ENCODE measurements around the gene FAM181A. TPM values are rescaled to one million over a fixed set of nuclear protein-coding genes. Genes with fewer than 3 reads are reported as not detected.

FAM181A gene
- total and polyA plus RNA-seq, 7 experiments from 2014 or later: not detected

- Mint-ChIP-seq H3K9me3 (no peaks in the 10 kb centered on the region), H3K27ac (peak overlapping the region in 2 of 9 donors; percentile 75 to 100), H3K36me3 (peaks cover 0 to 41% (median 0%) of the 10 kb centered on the region in 5 donors), H3K4me1 (peaks cover 35 to 96% (median 52%) of the 10 kb centered on the region in 7 donors), H3K27me3 (no peaks in the 10 kb centered on the region), H3K4me3 (peak overlapping the region in 5 of 10 donors; percentile 56 to 90 (median 75))
- Histone ChIP-seq H3K4me3 (ENCODE audit: low read length) (peak overlapping the region; percentile 34), H3K27ac (ENCODE audit: low read depth, low read length) (no peak overlapping the region), H3K4me1 (ENCODE audit: control insufficient read depth in 2 of 2, insufficient read depth in 2 of 2, low read length in 2 of 2) (peaks cover 45 to 61% of the 10 kb centered on the region in 2 donors), H3K36me3 (ENCODE audit: control insufficient read depth in 2 of 3, insufficient read depth in 3 of 3, low read length in 3 of 3) (no peaks in the 10 kb centered on the region), H3K27me3 (ENCODE audit: control insufficient read depth in 2 of 2, insufficient read depth in 2 of 2, low read length in 2 of 2) (no peaks in the 10 kb centered on the region), H3K9me3 (ENCODE audit: control insufficient read depth in 2 of 3, low read length in 3 of 3) (no peaks in the 10 kb centered on the region)
- ATAC-seq: no peak
- ChIA-PET POLR2A (interaction anchor here (1.2 to 1.8 kb wide), 3 partner anchors 10 to 22 kb away, joined by 3 to 5 read pairs (median 4); partner anchors contain the start of gene ASB2), CTCF (interaction anchor here (0.7 kb wide), 1 partner anchor 11 kb away, joined by 3 read pairs; no protein-coding TSS in a partner anchor)
- intact Hi-C loops (cut with micrococcal nuclease): loop anchor here (2.0 kb wide), 1 partner anchor 16 kb away; no protein-coding TSS in a partner anchor
- no peak for DNase-seq
Measured at GRCh38 chr14:93954516-93954830, 27.3 kb downstream of the FAM181A start.

GRCh38 chr14:93954900-93955849, 28.0 kb downstream of the FAM181A start:
- H3K4me1 Mint-ChIP-seq: peaks cover 42 to 97% (median 59%) of the 10 kb centered on the region in 7 donors
- peak overlapping the region in 6 of 9 donors; percentile 1 to 100 (median 66) for H3K27ac Mint-ChIP-seq
- peak overlapping the region in 9 of 10 donors; percentile 20 to 90 (median 58) for H3K4me3 Mint-ChIP-seq

GRCh38 chr14:93955850-93956481, 28.8 kb downstream of the FAM181A start:
- peak overlapping the region; percentile 52 for H3K4me3 ChIP-seq (ENCODE audit: low read length)
- H3K9me3 ChIP-seq (ENCODE audit: control insufficient read depth in 2 of 3, low read length in 3 of 3): no peaks in the 10 kb centered on the region
- ChIA-PET POLR2A (interaction anchor here (1.1 to 1.8 kb wide), 5 partner anchors 12 to 26 kb away, joined by 3 to 5 read pairs (median 3); partner anchors contain the start of gene ASB2), CTCF (interaction anchor here (0.9 to 2.3 kb wide), 3 partner anchors 13 to 20 kb away, joined by 3 to 11 read pairs (median 4); no protein-coding TSS in a partner anchor)
- H3K4me1 ChIP-seq (ENCODE audit: control insufficient read depth in 2 of 2, insufficient read depth in 2 of 2, low read length in 2 of 2): peaks cover 57 to 76% of the 10 kb centered on the region in 2 donors
- no peaks in the 10 kb centered on the region for H3K9me3 Mint-ChIP-seq
- no peaks in the 10 kb centered on the region for H3K36me3 ChIP-seq (ENCODE audit: control insufficient read depth in 2 of 3, insufficient read depth in 3 of 3, low read length in 3 of 3)
- H3K36me3 Mint-ChIP-seq: peaks cover 0 to 29% (median 0%) of the 10 kb centered on the region in 5 donors
- no peak overlapping the region for H3K27ac ChIP-seq (ENCODE audit: low read depth, low read length)
- intact Hi-C loops (cut with micrococcal nuclease): loop anchor here (2.0 to 5.0 kb wide), 4 partner anchors 15 to 221 kb away; partner anchors contain the start of gene PPP4R4 (in 1 of the 2)
- H3K4me1 Mint-ChIP-seq: peaks cover 48 to 96% (median 67%) of the 10 kb centered on the region in 7 donors
- no peaks in the 10 kb centered on the region for H3K27me3 Mint-ChIP-seq
- DNase-seq: no peak
- H3K4me3 Mint-ChIP-seq: peak overlapping the region in 6 of 10 donors; percentile 25 to 90 (median 60)
- H3K27ac Mint-ChIP-seq: peak overlapping the region in 2 of 9 donors; percentile 28 to 100
- H3K27me3 ChIP-seq (ENCODE audit: control insufficient read depth in 2 of 2, insufficient read depth in 2 of 2, low read length in 2 of 2): no peaks in the 10 kb centered on the region
- no peak for ATAC-seq

More at GRCh38 chr14:93954900-93955849, 28.0 kb downstream of the FAM181A start:
- no peaks in the 10 kb centered on the region for H3K9me3 Mint-ChIP-seq
- no peak overlapping the region for H3K27ac ChIP-seq (ENCODE audit: low read depth, low read length)
- CTCF ChIA-PET: interaction anchor here (0.7 to 2.3 kb wide), 4 partner anchors 12 to 19 kb away, joined by 3 to 11 read pairs (median 4); no protein-coding TSS in a partner anchor
- H3K9me3 ChIP-seq (ENCODE audit: control insufficient read depth in 2 of 3, low read length in 3 of 3): no peaks in the 10 kb centered on the region
- no peaks in the 10 kb centered on the region for H3K36me3 ChIP-seq (ENCODE audit: control insufficient read depth in 2 of 3, insufficient read depth in 3 of 3, low read length in 3 of 3)
- peak overlapping the region; percentile 52 for H3K4me3 ChIP-seq (ENCODE audit: low read length)
- no peaks in the 10 kb centered on the region for H3K27me3 ChIP-seq (ENCODE audit: control insufficient read depth in 2 of 2, insufficient read depth in 2 of 2, low read length in 2 of 2)
- H3K27me3 Mint-ChIP-seq: no peaks in the 10 kb centered on the region
- POLR2A ChIA-PET: interaction anchor here (1.2 to 1.8 kb wide), 6 partner anchors 9 to 21 kb away, joined by 3 to 5 read pairs (median 4); partner anchors contain the start of gene ASB2
- H3K36me3 Mint-ChIP-seq: peaks cover 0 to 36% (median 0%) of the 10 kb centered on the region in 5 donors
- peaks cover 52 to 68% of the 10 kb centered on the region in 2 donors for H3K4me1 ChIP-seq (ENCODE audit: control insufficient read depth in 2 of 2, insufficient read depth in 2 of 2, low read length in 2 of 2)
- DNase-seq: peak in 1 of 9 donors; percentile 24
- ATAC-seq: peak; percentile 59
- intact Hi-C loops (cut with micrococcal nuclease): loop anchor here (2.0 to 5.0 kb wide), 4 partner anchors 16 to 222 kb away; partner anchors contain the start of gene PPP4R4 (in 1 of the 2)

GRCh38 chr14:93956514-93957332, 29.6 kb downstream of the FAM181A start:
- Mint-ChIP-seq H3K4me1 (peaks cover 53 to 98% (median 74%) of the 10 kb centered on the region in 7 donors), H3K36me3 (peaks cover 0 to 33% (median 0%) of the 10 kb centered on the region in 5 donors), H3K9me3 (no peaks in the 10 kb centered on the region), H3K27me3 (no peaks in the 10 kb centered on the region), H3K4me3 (peak overlapping the region in 7 of 10 donors; percentile 18 to 90 (median 33)), H3K27ac (peak overlapping the region in 5 of 9 donors; percentile 18 to 100 (median 54))
- ChIA-PET POLR2A (interaction anchor here (1.1 to 1.5 kb wide), 4 partner anchors 11 to 26 kb away, joined by 3 to 5 read pairs (median 3); no protein-coding TSS in a partner anchor), CTCF (interaction anchor here (0.8 to 2.3 kb wide), 2 partner anchors 14 to 17 kb away, joined by 4 to 11 read pairs; no protein-coding TSS in a partner anchor)
- H3K9me3 ChIP-seq (ENCODE audit: control insufficient read depth in 2 of 3, low read length in 3 of 3): no peaks in the 10 kb centered on the region
- intact Hi-C loops (cut with micrococcal nuclease): loop anchor here (5.0 kb wide), 3 partner anchors 46 to 221 kb away; partner anchors contain the start of gene PPP4R4 (in 1 of the 2)
- peaks cover 57 to 84% of the 10 kb centered on the region in 2 donors for H3K4me1 ChIP-seq (ENCODE audit: control insufficient read depth in 2 of 2, insufficient read depth in 2 of 2, low read length in 2 of 2)
- ATAC-seq (no peak), DNase-seq (no peak)
- H3K27ac ChIP-seq (ENCODE audit: low read depth, low read length): no peak overlapping the region
- H3K27me3 ChIP-seq (ENCODE audit: control insufficient read depth in 2 of 2, insufficient read depth in 2 of 2, low read length in 2 of 2): no peaks in the 10 kb centered on the region
- no peaks in the 10 kb centered on the region for H3K36me3 ChIP-seq (ENCODE audit: control insufficient read depth in 2 of 3, insufficient read depth in 3 of 3, low read length in 3 of 3)
- no peak overlapping the region for H3K4me3 ChIP-seq (ENCODE audit: low read length)

GRCh38 chr14:93957333-93957710, 30.2 kb downstream of the FAM181A start:
- no peak overlapping the region for H3K4me3 ChIP-seq (ENCODE audit: low read length)
- DNase-seq (no peak), ATAC-seq (no peak)
- H3K4me1 Mint-ChIP-seq: peaks cover 55 to 95% (median 78%) of the 10 kb centered on the region in 7 donors
- H3K27ac Mint-ChIP-seq: peak overlapping the region in 5 of 9 donors; percentile 18 to 100 (median 54)
- CTCF ChIA-PET: interaction anchor here (0.8 kb wide), 1 partner anchor 14 kb away, joined by 4 read pairs; no protein-coding TSS in a partner anchor
- no peaks in the 10 kb centered on the region for H3K9me3 Mint-ChIP-seq
- no peaks in the 10 kb centered on the region for H3K36me3 ChIP-seq (ENCODE audit: control insufficient read depth in 2 of 3, insufficient read depth in 3 of 3, low read length in 3 of 3)
- H3K4me1 ChIP-seq (ENCODE audit: control insufficient read depth in 2 of 2, insufficient read depth in 2 of 2, low read length in 2 of 2): peaks cover 58 to 90% of the 10 kb centered on the region in 2 donors
- no peaks in the 10 kb centered on the region for H3K9me3 ChIP-seq (ENCODE audit: control insufficient read depth in 2 of 3, low read length in 3 of 3)
- no peaks in the 10 kb centered on the region for H3K27me3 ChIP-seq (ENCODE audit: control insufficient read depth in 2 of 2, insufficient read depth in 2 of 2, low read length in 2 of 2)
- peaks cover 0 to 34% (median 0%) of the 10 kb centered on the region in 5 donors for H3K36me3 Mint-ChIP-seq
- H3K4me3 Mint-ChIP-seq: peak overlapping the region in 6 of 10 donors; percentile 25 to 90 (median 36)
- no peak overlapping the region for H3K27ac ChIP-seq (ENCODE audit: low read depth, low read length)
- POLR2A ChIA-PET: interaction anchor here (0.5 to 3.9 kb wide), 3 partner anchors 22 to 212 kb away, joined by 3 to 32 read pairs (median 3); no protein-coding TSS in a partner anchor
- intact Hi-C loops (cut with micrococcal nuclease): loop anchor here (5.0 kb wide), 3 partner anchors 45 to 220 kb away; partner anchors contain the start of gene PPP4R4 (in 1 of the 2)
- H3K27me3 Mint-ChIP-seq: no peaks in the 10 kb centered on the region

Measured in naive thymus-derived CD4-positive, alpha-beta T cell (primary cell).